Measurements from ENCODE around the gene SECTM1. TPM values are rescaled to one million over a fixed set of nuclear protein-coding genes. Genes with fewer than 3 reads are reported as not detected.

Gene SECTM1
- total RNA-seq, 1 experiment from 2014 or later, result 61.7 TPM

- H3K9me2 ChIP-seq (replicated peaks; ENCODE audit: low read length), result no peaks in the 10 kb centered on the region
- CTCF ChIA-PET, result no interaction called here
- H3K4me1 ChIP-seq (ENCODE audit: insufficient read depth, low read length), result peaks cover 23% of the 10 kb centered on the region
- H3K79me2 ChIP-seq (ENCODE audit: low read length), result no peaks in the 10 kb centered on the region
- intact Hi-C loops (cut with micrococcal nuclease), result no loop called here
- H3K4me2 ChIP-seq (ENCODE audit: low read length), result no peak overlapping the region
- no peak overlapping the region for H2AFZ ChIP-seq (ENCODE audit: low read length)
- H3K9me3 ChIP-seq (ENCODE audit: low read length), result no peaks in the 10 kb centered on the region
- DNase-seq (no peak), ATAC-seq (no peak)
- no peaks in the 10 kb centered on the region for H3K27me3 ChIP-seq (ENCODE audit: low read length)
- H3F3A ChIP-seq (ENCODE audit: low read length, unreplicated experiment), result no peaks in the 10 kb centered on the region
- no TSS peak for BruUV-seq (replicated peaks)
- H3K4me3 ChIP-seq (ENCODE audit: low read length), result no peak overlapping the region
- H4K20me1 ChIP-seq (ENCODE audit: low read length), result no peaks in the 10 kb centered on the region
- TF ChIP-seq EZH2 (IDR thresholded peaks at IDR 0.05; ENCODE audit: low read length, unreplicated experiment) (no peak), EZH2phosphoT487 (IDR thresholded peaks at IDR 0.05; ENCODE audit: borderline replicate concordance, low read length) (no peak), CTCF (conservative IDR thresholded peaks at IDR 0.05; ENCODE audit: low read depth, low read length) (no peak)
- H3K36me3 ChIP-seq (ENCODE audit: low read depth, low read length), result no peaks in the 10 kb centered on the region
- H3K27ac ChIP-seq (ENCODE audit: low read length), result no peak overlapping the region
- POLR2A ChIA-PET (ENCODE audit: unreplicated experiment), result no interaction called here
- H3K9ac ChIP-seq (ENCODE audit: low read length), result no peak overlapping the region
Measured at GRCh38 chr17:82342361-82343079, 9.0 kb upstream of the SECTM1 start.

GRCh38 chr17:82339634-82340580 is 6.3 kb upstream of the SECTM1 start:
- H2AFZ ChIP-seq (ENCODE audit: low read length), result peak overlapping the region; percentile 73
- intact Hi-C loops (cut with micrococcal nuclease), result no loop called here
- no peaks in the 10 kb centered on the region for H3K27me3 ChIP-seq (ENCODE audit: low read length)
- 0 out of 2 replicates have a peak, but pooled peaks cover 1% of the 10 kb centered on the region for H3K79me2 ChIP-seq (ENCODE audit: low read length)
- H3K4me1 ChIP-seq (ENCODE audit: insufficient read depth, low read length), result peaks cover 23% of the 10 kb centered on the region
- peaks cover 3% of the 10 kb centered on the region for H3F3A ChIP-seq (ENCODE audit: low read length, unreplicated experiment)
- H3K4me3 ChIP-seq (ENCODE audit: low read length), result peak overlapping the region; percentile 54
- ATAC-seq (no peak), DNase-seq (no peak)
- BruUV-seq (replicated peaks), result no TSS peak
- H3K9me3 ChIP-seq (ENCODE audit: low read length), result no peaks in the 10 kb centered on the region
- ChIA-PET CTCF (no interaction called here), POLR2A (ENCODE audit: unreplicated experiment) (no interaction called here)
- no peaks in the 10 kb centered on the region for H3K9me2 ChIP-seq (replicated peaks; ENCODE audit: low read length)
- no peaks in the 10 kb centered on the region for H3K36me3 ChIP-seq (ENCODE audit: low read depth, low read length)
- peak overlapping the region; percentile 54 for H3K27ac ChIP-seq (ENCODE audit: low read length)
- H3K9ac ChIP-seq (ENCODE audit: low read length), result no peak overlapping the region; the same call in 1 of the 2 replicates
- no peak for TF ChIP-seq EZH2 (IDR thresholded peaks at IDR 0.05; ENCODE audit: low read length, unreplicated experiment)
- TF ChIP-seq EZH2phosphoT487 (IDR thresholded peaks at IDR 0.05; ENCODE audit: borderline replicate concordance, low read length), result no peak
- TF ChIP-seq CTCF (conservative IDR thresholded peaks at IDR 0.05; ENCODE audit: low read depth, low read length), result no peak
- H4K20me1 ChIP-seq (ENCODE audit: low read length), result no peaks in the 10 kb centered on the region
- peak overlapping the region; percentile 77 for H3K4me2 ChIP-seq (ENCODE audit: low read length)

Measured in PC-3 (cell line).